Measurements from ENCODE around the gene BDKRB2.

DNA sequence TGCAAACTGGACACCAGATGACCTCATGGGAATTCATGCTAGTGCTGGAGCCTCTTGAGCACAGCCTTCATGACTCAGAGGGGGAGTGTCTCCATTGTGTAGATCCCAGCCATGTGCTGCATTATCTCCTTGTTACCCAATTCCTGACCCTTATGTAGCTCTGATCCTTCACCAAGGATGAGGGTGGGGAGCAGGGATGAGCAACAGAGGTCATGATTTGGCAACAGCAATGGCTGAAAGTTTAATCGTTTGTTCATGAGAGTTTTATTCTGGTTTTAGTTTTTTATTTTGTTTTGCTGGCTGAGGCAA is 41.9 kb downstream of the BDKRB2 start:
- TF ChIP-seq SPI1 (IDR thresholded peaks at IDR 0.05; ENCODE audit: low read depth, low read length) (no peak), POLR2A (IDR thresholded peaks at IDR 0.05; ENCODE audit: low read depth, low read length) (no peak), POLR2AphosphoS5 (IDR thresholded peaks at IDR 0.05; ENCODE audit: low read depth, low read length) (no peak), TAF1 (IDR thresholded peaks at IDR 0.05; ENCODE audit: low read depth, low read length) (no peak), PAX5 (IDR thresholded peaks at IDR 0.05; ENCODE audit: insufficient read depth, low read length, severe bottlenecking) (no peak), POU2F2 (IDR thresholded peaks at IDR 0.05; ENCODE audit: low read depth, low read length) (no peak)
